K562 (cell line): ENCODE data around the gene BTBD18. TPM values are rescaled to one million over a fixed set of nuclear protein-coding genes. Genes with fewer than 3 reads are reported as not detected.

Source experiments
- ATAC-seq: fragments of 200-7000 bp; cut with Tn5 transposase; 3 replicates; pipeline ENCODE4 v1.9.1; 2020; ENCODE audit warnings: moderate library complexity
- BruUV-seq: library from RNA; stranded (reverse); fragments of 400-500 nt; replicated peaks from 2 replicates; lab custom pipeline; 2021; lab: Mats Ljungman, UMichigan
- CTCF ChIA-PET: fragments of 300-600 bp; formaldehyde crosslinking; extraction: SDS; loops from one replicate; lab custom pipeline; 2021; ENCODE audit warnings: low intra/inter-chr PET ratio; lab: Yijun Ruan, JAX
- POLR2A ChIA-PET: fragments of 300-600, 350-650 bp; sonication (Branson Sonifier 250); formaldehyde crosslinking; extraction: SDS; loops from one replicate; lab custom pipeline; 2021; ENCODE audit warnings: antibody characterized with exemption, inconsistent platforms; lab: Yijun Ruan, JAX
- DNase-seq, 4 experiments: peaks; one replicate each; pipeline versions ENCODE4 v3.0.0 to v3.0.0-alpha.2; 2011 to 2018; ENCODE audit warnings: low spot score in 3 of 4, mixed read lengths in 3 of 4; ENCODE audit errors: extremely low read depth in 1 of 4
- FAIRE-seq: peaks from 2 replicates; lab custom pipeline; 2011; peaks lifted over from hg19 to GRCh38; lab: Jason Lieb, UNC
- H2AFZ ChIP-seq: 2 replicates; pipeline ENCODE4 v1.6.0; 2011; ENCODE audit warnings: low read depth, low read length, control low read depth, inconsistent platforms
- H3K27ac ChIP-seq: fragments of 200-600 bp; 3 replicates; pipeline ENCODE4 v1.8.0; 2011; ENCODE audit warnings: low read depth, mild to moderate bottlenecking, control low read depth, inconsistent platforms, low read length, moderate library complexity, mixed read lengths; ENCODE audit errors: extremely low read depth
- H3K27me3 ChIP-seq, 2 experiments: fragments of 300-600 bp in 1 of 2; 2 replicates in 1 of 2; 3 replicates in 1 of 2; pipeline versions ENCODE4 v1.6.0 to v1.8.0; 2011; ENCODE audit warnings: inconsistent platforms in 2 of 2, low read length in 2 of 2, mild to moderate bottlenecking in 1 of 2, mixed read lengths in 1 of 2, moderate library complexity in 1 of 2; ENCODE audit not compliant: control insufficient read depth in 2 of 2, insufficient read depth in 2 of 2
- H3K36me3 ChIP-seq: fragments of 300-600 bp; 3 replicates; pipeline ENCODE4 v1.8.0; 2011; ENCODE audit warnings: mild to moderate bottlenecking, low read length, inconsistent platforms; ENCODE audit not compliant: control insufficient read depth, insufficient read depth
- H3K4me1 ChIP-seq, 2 experiments: fragments of 200-600 bp in 1 of 2; replicated peaks in 1 of 2; 2 replicates in 1 of 2; 3 replicates in 1 of 2; pipeline versions ENCODE4 v1.5.1 to v1.8.0; 2011; ENCODE audit warnings: inconsistent platforms in 2 of 2, low read length in 2 of 2, mild to moderate bottlenecking in 1 of 2, mixed read lengths in 1 of 2, moderate library complexity in 1 of 2; ENCODE audit not compliant: control insufficient read depth in 2 of 2, insufficient read depth in 2 of 2
- H3K4me2 ChIP-seq: 2 replicates; pipeline ENCODE4 v1.6.1; 2011; ENCODE audit warnings: low read length, control low read depth, inconsistent platforms, mixed read lengths; ENCODE audit not compliant: insufficient read depth
- H3K4me3 ChIP-seq: fragments of 200-600 bp; sonication (generic), shearing (Covaris generic); 2 replicates; pipeline ENCODE4 v1.5.1; 2016; ENCODE audit warnings: control low read depth, inconsistent platforms
- H3K79me2 ChIP-seq: fragments of 200-600 bp; 3 replicates; pipeline ENCODE4 v1.8.0; 2011; ENCODE audit warnings: low read length, inconsistent platforms; ENCODE audit not compliant: control insufficient read depth, insufficient read depth
- H3K9ac ChIP-seq, 2 experiments: 2 replicates each; pipeline versions ENCODE4 v1.6.0 to v1.6.1; 2011; ENCODE audit warnings: low read depth in 2 of 2, low read length in 2 of 2, control low read depth in 1 of 2, inconsistent platforms in 1 of 2, mild to moderate bottlenecking in 1 of 2, mixed read lengths in 1 of 2; ENCODE audit not compliant: insufficient read depth in 1 of 2
- H3K9me1 ChIP-seq: one replicate; pipeline ENCODE4 v1.6.0; 2011; ENCODE audit warnings: inconsistent platforms, mild to moderate bottlenecking, low read length, moderate library complexity; ENCODE audit not compliant: control insufficient read depth, insufficient read depth
- H3K9me3 ChIP-seq: replicated peaks from 2 replicates; pipeline ENCODE4 v1.5.1; 2011; ENCODE audit warnings: low read depth, low read length, inconsistent platforms; ENCODE audit not compliant: control insufficient read depth, insufficient read depth
- H4K20me1 ChIP-seq: replicated peaks from 2 replicates; pipeline ENCODE4 v1.6.1; 2011; ENCODE audit warnings: low read length, inconsistent platforms, mixed read lengths; ENCODE audit not compliant: control insufficient read depth, insufficient read depth
- C11orf30 ChIP-seq: fragments of 450-650 bp; IDR thresholded peaks from 2 replicates; pipeline ENCODE4 v1.6.1; 2016; ENCODE audit warnings: low read depth, mild to moderate bottlenecking
- CBFA2T2 ChIP-seq: fragments of 450-650 bp; conservative IDR thresholded peaks from 2 replicates; pipeline ENCODE4 v1.6.1; 2017; ENCODE audit warnings: mild to moderate bottlenecking
- ESRRB ChIP-seq: fragments of 250-450 bp; sonication (Bioruptor Pico); IDR thresholded peaks from 2 replicates; pipeline ENCODE4 v1.5.0; 2020; ENCODE audit warnings: mild to moderate bottlenecking, moderate library complexity, borderline replicate concordance
- ETV6 ChIP-seq, 3 experiments: fragments of 150-350 bp in 1 of 3; sonication (generic) in 1 of 3; formaldehyde crosslinking in 1 of 3; IDR thresholded peaks; 2 replicates each; pipeline versions ENCODE4 v1.6.1 to v1.8.0; 2014 to 2022; ENCODE audit warnings: borderline replicate concordance in 2 of 3, low read depth in 2 of 3, antibody characterized with exemption in 1 of 3, low read length in 1 of 3, mild to moderate bottlenecking in 1 of 3, missing genetic modification reagents in 1 of 3
- EWSR1 ChIP-seq: fragments of 450-650 bp; IDR thresholded peaks from 2 replicates; pipeline ENCODE4 v1.6.1; 2018; ENCODE audit warnings: borderline replicate concordance, mild to moderate bottlenecking, low read depth, moderate library complexity; ENCODE audit not compliant: partially characterized antibody
- FOXJ3 ChIP-seq: sonication (generic); formaldehyde crosslinking; IDR thresholded peaks from 2 replicates; pipeline ENCODE4 v1.4.0; 2020; ENCODE audit warnings: mild to moderate bottlenecking, missing genetic modification reagents
- FOXK2 ChIP-seq, 2 experiments: fragments of 450-650 bp; IDR thresholded peaks in 1 of 2; conservative IDR thresholded peaks in 1 of 2; 2 replicates each; pipeline ENCODE4 v1.6.1; 2016; ENCODE audit warnings: low read depth in 2 of 2, mild to moderate bottlenecking in 1 of 2
- PCBP1 ChIP-seq: fragments of 200-400 bp; formaldehyde crosslinking; IDR thresholded peaks from 2 replicates; pipeline ENCODE4 v1.6.1; 2018; ENCODE audit warnings: mild to moderate bottlenecking, low read depth, low read length; ENCODE audit not compliant: poor library complexity, severe bottlenecking
- PTRF ChIP-seq: fragments of 450-650 bp; IDR thresholded peaks from 2 replicates; pipeline ENCODE4 v1.6.1; 2016; ENCODE audit warnings: mild to moderate bottlenecking, missing genetic modification characterization, missing compliant biosample characterization
- RBM39 ChIP-seq: fragments of 200-400 bp; formaldehyde crosslinking; optimal IDR thresholded peaks from 2 replicates; pipeline ENCODE3; 2018; ENCODE audit warnings: low read depth, low read length
- SMAD1 ChIP-seq: fragments of 150-350 bp; IDR thresholded peaks from 2 replicates; pipeline ENCODE4 v1.6.1; 2014; ENCODE audit warnings: low read length, low read depth; ENCODE audit not compliant: partially characterized antibody
- ZBED1 ChIP-seq: IDR thresholded peaks from 2 replicates; pipeline ENCODE4 v1.6.1; 2014
- WGBS: fragments of 100-300 bp; shearing (Covaris generic); methylation state at CpG from one replicate; pipeline ENCODE4 v1.1.6; 2016; ENCODE audit warnings: low coverage, mixed read lengths; ENCODE audit not compliant: insufficient coverage; ENCODE audit errors: missing lambda C conversion rate; 5-methylcytosine and 5-hydroxymethylcytosine counted together
- in situ Hi-C: fragments of 300-500 bp; cut with MboI; formaldehyde crosslinking; loops from 4 replicates; pipeline ENCODE4 v1.15.0; 2018; ENCODE audit warnings: inconsistent platforms, mixed read lengths
- intact Hi-C: fragments of 100-400 bp; cut with micrococcal nuclease; formaldehyde crosslinking; loops from 2 replicates; pipeline ENCODE4 v1.14.2; 2022
- polyA plus RNA-seq, 8 experiments: library from polyadenylated mRNA; depleted of rRNA in 4 of 8; stranded (reverse) in 5 of 8; unstranded in 3 of 8; fragments of >200 nt; fragmentation: Nextera tagmentation in 2 of 8; fragmentation: Illumina TruSeq in 1 of 8; extraction: Ambion mirVana in 2 of 8; extraction: Trizol in 1 of 8; gene quantifications; 2 replicates each; pipeline versions ENCODE4 v1.2.1 to v1.2.3, GENCODE V29; 2011 to 2014; ENCODE audit warnings: inconsistent platforms in 1 of 8, missing spikeins in 1 of 8
- total RNA-seq, 7 experiments: library from RNA; depleted of rRNA in 6 of 7; stranded (reverse); fragments of >200 nt in 6 of 7; fragmentation: Illumina TruSeq in 2 of 7; extraction: Trizol in 2 of 7; gene quantifications; 2 replicates each; pipeline versions ENCODE4 v1.2.1 to v1.2.3, GENCODE V29; 2011 to 2021; ENCODE audit warnings: low replicate concordance in 1 of 7
- TF ChIP-seq, protein P1 (sequence below): fragments of 250-450 bp; sonication (Bioruptor Pico); IDR thresholded peaks from 2 replicates; pipeline ENCODE4 v1.5.0; 2020; ENCODE audit warnings: mild to moderate bottlenecking, borderline replicate concordance
- TF ChIP-seq, protein P2 (sequence below): sonication (generic); formaldehyde crosslinking; IDR thresholded peaks from 2 replicates; pipeline ENCODE4 v1.5.0; 2020; ENCODE audit warnings: missing genetic modification reagents
- TF ChIP-seq, protein P3 (sequence below), 2 experiments: fragments of 450-650 bp; IDR thresholded peaks; 2 replicates each; pipeline ENCODE4 v1.6.1; 2016

BTBD18 gene
- total and polyA plus RNA-seq, 9 of the 15 experiments (the other 6 are each of a cell fraction or from before 2014, with no cell fraction given), result 0.06 TPM; not detected in 8

DNA sequence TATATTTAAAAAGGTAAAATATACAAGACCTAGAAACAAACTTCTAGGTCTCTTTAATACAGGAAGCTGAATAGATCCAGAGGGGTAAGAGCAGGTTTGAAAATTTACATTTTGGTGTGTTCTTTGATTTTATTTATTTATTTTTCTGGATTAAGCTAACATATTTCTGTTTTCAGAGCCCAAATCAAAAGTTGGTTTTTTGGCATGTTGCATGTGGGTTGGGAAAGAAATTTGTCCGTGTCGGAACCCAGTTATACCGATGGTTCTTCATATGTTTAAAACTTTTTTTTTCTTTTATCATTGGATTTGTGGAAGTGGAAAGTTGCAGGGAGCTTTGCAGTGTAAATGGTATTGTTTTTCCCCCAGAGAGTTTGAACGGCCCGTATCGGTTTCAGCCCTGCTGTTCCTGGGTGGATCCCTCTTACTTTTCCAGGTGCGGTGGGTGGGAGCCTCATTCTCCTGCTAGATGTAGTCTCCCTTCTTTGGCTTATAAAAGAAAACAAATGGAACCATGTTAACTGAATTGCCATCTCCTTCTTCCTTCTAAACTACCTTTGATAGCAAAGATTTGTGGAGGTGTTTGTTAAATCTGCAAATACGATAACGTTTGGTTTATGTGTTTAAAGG, 10.7 kb upstream of the BTBD18 start:
- Histone ChIP-seq H3K79me2 (peaks cover 57% of the 10 kb centered on the region), H4K20me1 (peaks cover 7% of the 10 kb centered on the region), H2AFZ (peak overlapping the region; percentile 89), H3K9me1 (no peaks in the 10 kb centered on the region), H3K4me1 (peaks cover 7 to 22% of the 10 kb centered on the region in 2 experiments; a peak in 4 of 5 replicates), H3K36me3 (peaks cover 4% of the 10 kb centered on the region; the same call in 1 of the 3 replicates), H3K9me3 (no peaks in the 10 kb centered on the region), H3K27ac (peak overlapping the region; percentile 95), H3K27me3 (no peaks in the 10 kb centered on the region), H3K9ac (peak overlapping the region; percentile 86 to 95), H3K4me2 (peak overlapping the region; percentile 81), H3K4me3 (peak overlapping the region; percentile 62)
- WGBS, result 0% methylated on average over 9 of the region's 9 CpGs
- BruUV-seq, result TSS peak; percentile 81
- ChIA-PET POLR2A (interaction anchor here (0.5 to 6.2 kb wide), 11 partner anchors 8 to 846 kb away, joined by 3 to 88 read pairs (median 4); partner anchors contain the start of genes BTBD18, MED19, SELENOH and TMX2), CTCF (no interaction called here)
- peak; percentile 64 for ATAC-seq
- intact Hi-C loops (loop anchor here (2.0 to 5.0 kb wide), 2 partner anchors 16 to 35 kb away; no protein-coding TSS in a partner anchor), in situ Hi-C loops (no loop called here)
- FAIRE-seq, result no peak
- peak in 2 of 4 experiments; percentile 46 to 52 for DNase-seq
- TF ChIP-seq RBM39 (no peak), FOXK2 (conservative IDR thresholded peaks at IDR 0.05 in 1 of 2, IDR thresholded peaks at IDR 0.05 in 1 of 2; ENCODE audit: low read depth in 2 of 2) (0 out of 4 replicates have a peak, but pooled peaks of 1 of the 2 experiments have one; percentile 9), C11orf30 (no peak), SMAD1 (no peak), PCBP1 (no peak), ZBED1 (no peak), EWSR1 (no peak), ETV6 (IDR thresholded peaks at IDR 0.05; ENCODE audit: borderline replicate concordance in 1 of 2, low read depth in 2 of 2, low read length in 1 of 2) (no peak), ETV6 (CRISPR knock-in tag; IDR thresholded peaks at IDR 0.05; ENCODE audit: borderline replicate concordance) (no peak), ESRRB (CRISPR knock-in tag) (no peak), FOXJ3 (no peak), CBFA2T2 (0 out of 2 replicates have a peak, but pooled peaks have one; percentile 6), PTRF (tag) (no peak)
- TF ChIP-seq, protein P1, sequence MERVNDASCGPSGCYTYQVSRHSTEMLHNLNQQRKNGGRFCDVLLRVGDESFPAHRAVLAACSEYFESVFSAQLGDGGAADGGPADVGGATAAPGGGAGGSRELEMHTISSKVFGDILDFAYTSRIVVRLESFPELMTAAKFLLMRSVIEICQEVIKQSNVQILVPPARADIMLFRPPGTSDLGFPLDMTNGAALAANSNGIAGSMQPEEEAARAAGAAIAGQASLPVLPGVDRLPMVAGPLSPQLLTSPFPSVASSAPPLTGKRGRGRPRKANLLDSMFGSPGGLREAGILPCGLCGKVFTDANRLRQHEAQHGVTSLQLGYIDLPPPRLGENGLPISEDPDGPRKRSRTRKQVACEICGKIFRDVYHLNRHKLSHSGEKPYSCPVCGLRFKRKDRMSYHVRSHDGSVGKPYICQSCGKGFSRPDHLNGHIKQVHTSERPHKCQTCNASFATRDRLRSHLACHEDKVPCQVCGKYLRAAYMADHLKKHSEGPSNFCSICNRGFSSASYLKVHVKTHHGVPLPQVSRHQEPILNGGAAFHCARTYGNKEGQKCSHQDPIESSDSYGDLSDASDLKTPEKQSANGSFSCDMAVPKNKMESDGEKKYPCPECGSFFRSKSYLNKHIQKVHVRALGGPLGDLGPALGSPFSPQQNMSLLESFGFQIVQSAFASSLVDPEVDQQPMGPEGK, result no peak
- TF ChIP-seq, protein P2, sequence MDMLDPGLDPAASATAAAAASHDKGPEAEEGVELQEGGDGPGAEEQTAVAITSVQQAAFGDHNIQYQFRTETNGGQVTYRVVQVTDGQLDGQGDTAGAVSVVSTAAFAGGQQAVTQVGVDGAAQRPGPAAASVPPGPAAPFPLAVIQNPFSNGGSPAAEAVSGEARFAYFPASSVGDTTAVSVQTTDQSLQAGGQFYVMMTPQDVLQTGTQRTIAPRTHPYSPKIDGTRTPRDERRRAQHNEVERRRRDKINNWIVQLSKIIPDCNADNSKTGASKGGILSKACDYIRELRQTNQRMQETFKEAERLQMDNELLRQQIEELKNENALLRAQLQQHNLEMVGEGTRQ, result no peak
- TF ChIP-seq, protein P3, sequence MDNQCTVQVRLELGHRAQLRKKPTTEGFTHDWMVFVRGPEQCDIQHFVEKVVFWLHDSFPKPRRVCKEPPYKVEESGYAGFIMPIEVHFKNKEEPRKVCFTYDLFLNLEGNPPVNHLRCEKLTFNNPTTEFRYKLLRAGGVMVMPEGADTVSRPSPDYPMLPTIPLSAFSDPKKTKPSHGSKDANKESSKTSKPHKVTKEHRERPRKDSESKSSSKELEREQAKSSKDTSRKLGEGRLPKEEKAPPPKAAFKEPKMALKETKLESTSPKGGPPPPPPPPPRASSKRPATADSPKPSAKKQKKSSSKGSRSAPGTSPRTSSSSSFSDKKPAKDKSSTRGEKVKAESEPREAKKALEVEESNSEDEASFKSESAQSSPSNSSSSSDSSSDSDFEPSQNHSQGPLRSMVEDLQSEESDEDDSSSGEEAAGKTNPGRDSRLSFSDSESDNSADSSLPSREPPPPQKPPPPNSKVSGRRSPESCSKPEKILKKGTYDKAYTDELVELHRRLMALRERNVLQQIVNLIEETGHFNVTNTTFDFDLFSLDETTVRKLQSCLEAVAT (IDR thresholded peaks at IDR 0.05), result peak; percentile 9 to 34; a peak in 3 of 4 replicates
